ENCODE results near the gene PRRG1. TPM values are rescaled to one million over a fixed set of nuclear protein-coding genes. Genes with fewer than 3 reads are reported as not detected.

PRRG1 gene
- total RNA-seq, 1 experiment from 2014 or later = 9.0 TPM

DNA sequence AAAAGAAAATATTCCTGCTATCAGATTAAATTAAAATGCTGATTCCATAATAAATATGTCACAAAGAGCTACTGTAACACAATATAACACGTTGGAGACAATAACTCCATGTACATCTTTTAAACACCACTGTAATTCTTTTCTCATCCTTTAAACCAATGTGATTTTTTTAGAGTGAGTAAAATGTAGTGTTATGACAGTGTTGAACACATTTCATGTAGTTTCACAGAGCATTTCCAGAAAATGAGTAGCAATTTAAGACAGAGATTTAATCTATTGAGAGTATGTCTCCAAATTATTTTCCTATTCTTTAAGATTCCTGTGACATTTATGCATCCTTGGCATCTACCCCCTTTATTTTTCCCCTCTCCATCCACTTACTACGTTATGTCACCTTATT, 17.1 kb upstream of the PRRG1 start:
- H2AK5ac ChIP-seq (ENCODE audit: insufficient read length, low read length) = no peak overlapping the region
- no peak overlapping the region for H3K9ac ChIP-seq (ENCODE audit: extremely low read depth, insufficient read length, low read length)
- H3K9me3 ChIP-seq (ENCODE audit: control insufficient read depth, low read depth, low read length) = no peaks in the 10 kb centered on the region
- H3K23me2 ChIP-seq (ENCODE audit: insufficient read length, low read depth, low read length, poor library complexity, severe bottlenecking) = no peaks in the 10 kb centered on the region
- no peaks in the 10 kb centered on the region for H3K4me1 ChIP-seq (ENCODE audit: insufficient read depth, low read length)
- no peak overlapping the region for H2AFZ ChIP-seq (ENCODE audit: low read length)
- H3K56ac ChIP-seq (ENCODE audit: insufficient read length, low read depth, low read length) = no peak overlapping the region
- no peak overlapping the region for H3K23ac ChIP-seq (ENCODE audit: insufficient read length, low read depth, low read length)
- H4K20me1 ChIP-seq (ENCODE audit: control insufficient read depth, insufficient read depth, insufficient read length) = no peaks in the 10 kb centered on the region
- DNase-seq = no peak
- H2BK20ac ChIP-seq (ENCODE audit: low read depth, low read length, poor library complexity, severe bottlenecking) = no peak overlapping the region
- H3K14ac ChIP-seq (ENCODE audit: insufficient read depth, low read length) = no peak overlapping the region
- no peak overlapping the region for H3K4me3 Mint-ChIP-seq
- H2BK15ac ChIP-seq (ENCODE audit: low read depth, low read length) = no peak overlapping the region
- no peak overlapping the region for H4K91ac ChIP-seq (ENCODE audit: insufficient read length, low read depth, low read length)
- no peaks in the 10 kb centered on the region for H3K27me3 Mint-ChIP-seq (ENCODE audit: low read depth)
- no peak overlapping the region for H3K4ac ChIP-seq (ENCODE audit: low read depth, low read length)
- no peaks in the 10 kb centered on the region for H3K79me1 ChIP-seq (ENCODE audit: insufficient read depth, low read depth, low read length, poor library complexity, severe bottlenecking)
- no peak overlapping the region for H3T11ph ChIP-seq (ENCODE audit: low read length)
- no peaks in the 10 kb centered on the region for H3K79me2 ChIP-seq (ENCODE audit: insufficient read depth, low read length)
- no peak overlapping the region for H2BK120ac ChIP-seq (ENCODE audit: low read depth, low read length, poor library complexity, severe bottlenecking)
- no peak overlapping the region for H3K27ac Mint-ChIP-seq
- H3K27me3 ChIP-seq (ENCODE audit: insufficient read depth, low read length) = no peaks in the 10 kb centered on the region
- no peaks in the 10 kb centered on the region for H3K36me3 Mint-ChIP-seq (ENCODE audit: insufficient read depth in 1 of 3, low read depth in 3 of 3)
- H3K18ac ChIP-seq (ENCODE audit: insufficient read length, low read depth, low read length) = no peak overlapping the region
- H3K4me1 Mint-ChIP-seq = peaks cover 3 to 7% of the 10 kb centered on the region in 2 experiments
- no peak overlapping the region for H4K8ac ChIP-seq (replicated peaks; ENCODE audit: insufficient read length, low read depth, low read length)
- no peak overlapping the region for H2BK12ac ChIP-seq (ENCODE audit: insufficient read length, low read depth, low read length)
- WGBS (ENCODE audit: extremely low coverage, insufficient read length, low lambda C conversion rate) = no CpG with 5 or more reads among the region's 2 CpGs
- no peak overlapping the region for H2BK5ac ChIP-seq (ENCODE audit: insufficient read length, low read length)
- H3K9me3 Mint-ChIP-seq = peaks cover 11 to 22% of the 10 kb centered on the region in 2 experiments
- no peak overlapping the region for H4K5ac ChIP-seq (ENCODE audit: insufficient read length, low read depth, low read length)
- TF ChIP-seq, protein P1, sequence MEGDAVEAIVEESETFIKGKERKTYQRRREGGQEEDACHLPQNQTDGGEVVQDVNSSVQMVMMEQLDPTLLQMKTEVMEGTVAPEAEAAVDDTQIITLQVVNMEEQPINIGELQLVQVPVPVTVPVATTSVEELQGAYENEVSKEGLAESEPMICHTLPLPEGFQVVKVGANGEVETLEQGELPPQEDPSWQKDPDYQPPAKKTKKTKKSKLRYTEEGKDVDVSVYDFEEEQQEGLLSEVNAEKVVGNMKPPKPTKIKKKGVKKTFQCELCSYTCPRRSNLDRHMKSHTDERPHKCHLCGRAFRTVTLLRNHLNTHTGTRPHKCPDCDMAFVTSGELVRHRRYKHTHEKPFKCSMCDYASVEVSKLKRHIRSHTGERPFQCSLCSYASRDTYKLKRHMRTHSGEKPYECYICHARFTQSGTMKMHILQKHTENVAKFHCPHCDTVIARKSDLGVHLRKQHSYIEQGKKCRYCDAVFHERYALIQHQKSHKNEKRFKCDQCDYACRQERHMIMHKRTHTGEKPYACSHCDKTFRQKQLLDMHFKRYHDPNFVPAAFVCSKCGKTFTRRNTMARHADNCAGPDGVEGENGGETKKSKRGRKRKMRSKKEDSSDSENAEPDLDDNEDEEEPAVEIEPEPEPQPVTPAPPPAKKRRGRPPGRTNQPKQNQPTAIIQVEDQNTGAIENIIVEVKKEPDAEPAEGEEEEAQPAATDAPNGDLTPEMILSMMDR (conservative IDR thresholded peaks at IDR 0.05) = no peak
- no peak overlapping the region for H3K27ac ChIP-seq (ENCODE audit: insufficient read length, low read depth, low read length)
- no peak overlapping the region for H3K4me2 ChIP-seq (ENCODE audit: insufficient read depth, insufficient read length, low read length)
